Neural progenitor cell (in vitro differentiated cells): ENCODE results near the gene CAPN8.

Experiments used
- CTCF ChIP-seq: fragments of 200-600 bp; sonication (generic); IDR thresholded peaks from 2 replicates; pipeline ENCODE4 v1.5.1; 2017; ENCODE audit warnings: antibody characterized with exemption, mild to moderate bottlenecking
- EZH2 ChIP-seq: fragments of 200-600 bp; sonication (generic); IDR thresholded peaks from 2 replicates; pipeline ENCODE4 v1.6.1; 2017; ENCODE audit warnings: antibody characterized with exemption, mild to moderate bottlenecking, moderate library complexity
- EZH2phosphoT487 ChIP-seq: fragments of 200-600 bp; sonication (generic); IDR thresholded peaks from 2 replicates; pipeline ENCODE4 v1.6.1; 2017; ENCODE audit warnings: antibody characterized with exemption

DNA sequence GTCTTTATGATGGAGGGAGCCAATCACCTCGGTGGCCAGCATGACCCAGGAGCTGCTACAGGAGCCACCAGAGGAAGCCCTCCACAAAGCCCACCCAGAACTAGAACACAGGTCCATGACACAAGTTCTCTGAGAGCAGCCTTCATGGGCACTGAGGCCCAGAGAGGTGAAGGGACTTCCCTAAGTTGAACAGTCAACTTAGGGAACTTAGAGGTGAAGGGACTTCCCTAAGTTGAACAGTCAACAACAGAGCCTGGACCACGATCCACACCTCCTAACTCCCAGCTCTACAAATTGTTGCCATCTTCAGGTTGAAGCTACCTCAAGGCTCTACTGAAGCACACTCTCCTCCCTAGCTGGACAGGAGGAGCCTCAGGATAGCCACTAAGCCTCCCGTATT is 139.5 kb downstream of the CAPN8 start:
- TF ChIP-seq CTCF (no peak), EZH2 (no peak), EZH2phosphoT487 (no peak)
